Bronchial epithelial cell (primary cell): ENCODE data around the gene SH3RF1. TPM values are rescaled to one million over a fixed set of nuclear protein-coding genes. Genes with fewer than 3 reads are reported as not detected.

Experiments
- DNase-seq: peaks from one replicate; pipeline ENCODE4 v3.0.0-alpha.2; 2010; ENCODE audit warnings: low read depth
- FAIRE-seq: peaks from 2 replicates; lab custom pipeline; 2011; peaks lifted over from hg19 to GRCh38; lab: Jason Lieb, UNC
- H3K27me3 ChIP-seq: 2 replicates; pipeline ENCODE4 v1.5.1; 2011; ENCODE audit warnings: low read length; ENCODE audit not compliant: control insufficient read depth, insufficient read depth
- H3K36me3 ChIP-seq: 2 replicates; pipeline ENCODE4 v1.5.1; 2011; ENCODE audit warnings: low read length; ENCODE audit not compliant: control insufficient read depth, insufficient read depth
- H3K4me3 ChIP-seq: 2 replicates; pipeline ENCODE4 v1.5.1; 2011; ENCODE audit warnings: mild to moderate bottlenecking, low read depth, low read length, control low read depth
- CTCF ChIP-seq: IDR thresholded peaks from 2 replicates; pipeline ENCODE4 v1.5.1; 2011; ENCODE audit warnings: mild to moderate bottlenecking, moderate library complexity, low read length, control low read depth, inconsistent platforms; ENCODE audit not compliant: insufficient read depth, severe bottlenecking
- total RNA-seq: library from RNA; depleted of rRNA; stranded (reverse); fragments of >200 nt; gene quantifications from 2 replicates; pipeline ENCODE4 v1.2.1, GENCODE V29; 2014

The SH3RF1 gene
- total RNA-seq, 1 donor from 2014 or later = 9.0 TPM

- FAIRE-seq = no peak
- H3K4me3 ChIP-seq = no peak overlapping the region
- no peaks in the 10 kb centered on the region for H3K27me3 ChIP-seq
- DNase-seq = peak; percentile 64
- H3K36me3 ChIP-seq = no peaks in the 10 kb centered on the region
- TF ChIP-seq CTCF = peak; percentile 64
Observed at GRCh38 chr4:169311643-169312365, 41.0 kb upstream of the SH3RF1 start.

GRCh38 chr4:169309326-169309967, 38.7 kb upstream of the SH3RF1 start:
- no peaks in the 10 kb centered on the region for H3K36me3 ChIP-seq
- no peak overlapping the region for H3K4me3 ChIP-seq
- TF ChIP-seq CTCF = no peak
- FAIRE-seq (no peak), DNase-seq (no peak)
- H3K27me3 ChIP-seq = no peaks in the 10 kb centered on the region

GRCh38 chr4:169307576-169307975, 36.8 kb upstream of the SH3RF1 start:
- no peaks in the 10 kb centered on the region for H3K27me3 ChIP-seq
- H3K36me3 ChIP-seq = no peaks in the 10 kb centered on the region
- peak; percentile 92 for DNase-seq
- FAIRE-seq = no peak
- no peak for TF ChIP-seq CTCF
- no peak overlapping the region for H3K4me3 ChIP-seq

- no peak for TF ChIP-seq CTCF
- H3K27me3 ChIP-seq = no peaks in the 10 kb centered on the region
- no peak for DNase-seq
- FAIRE-seq = no peak
- no peak overlapping the region for H3K4me3 ChIP-seq
- no peaks in the 10 kb centered on the region for H3K36me3 ChIP-seq
Observed at GRCh38 chr4:169305651-169306050, 34.9 kb upstream of the SH3RF1 start.

- Histone ChIP-seq H3K36me3 (no peaks in the 10 kb centered on the region), H3K27me3 (no peaks in the 10 kb centered on the region), H3K4me3 (no peak overlapping the region)
- no peak for FAIRE-seq
- no peak for TF ChIP-seq CTCF
- DNase-seq = no peak
Observed at GRCh38 chr4:169305173-169305572, 34.4 kb upstream of the SH3RF1 start.
